Heart right ventricle (tissue), 16 donors: ENCODE results near the gene MOK. TPM values are rescaled to one million over a fixed set of nuclear protein-coding genes. Genes with fewer than 3 reads are reported as not detected.
A peak's percentile ranks its signal among the peaks of the same experiment; 100 is the strongest.

Source experiments
- ATAC-seq, 8 donors: fragments of 200-7000 bp; cut with Tn5 transposase; one replicate each; pipeline ENCODE4 v1.9.1; 2020; ENCODE audit warnings: mild to moderate bottlenecking in 8 of 8, moderate library complexity in 8 of 8, moderate number of reproducible peaks in 1 of 8
- DNase-seq, 2 donors: peaks; one replicate each; pipeline ENCODE4 v3.0.0-alpha.2; 2020
- H3K27ac ChIP-seq, 10 donors: fragments of 200-600 bp; sonication (generic) in 2 of 10; one replicate each; pipeline versions ENCODE4 v1.5.0 to v1.8.0; 2020 to 2022; ENCODE audit warnings: mild to moderate bottlenecking in 3 of 10
- H3K27me3 ChIP-seq, 7 donors: fragments of 200-600 bp; one replicate each; pipeline ENCODE4 v1.8.0; 2021 to 2022; ENCODE audit warnings: mild to moderate bottlenecking in 2 of 7
- H3K36me3 ChIP-seq, 9 donors: fragments of 200-600 bp; sonication (generic) in 1 of 9; one replicate each; pipeline versions ENCODE4 v1.5.0 to v1.8.0; 2020 to 2022; ENCODE audit warnings: mild to moderate bottlenecking in 2 of 9
- H3K4me1 ChIP-seq, 9 donors: fragments of 200-600 bp; sonication (generic) in 1 of 9; one replicate each; pipeline versions ENCODE4 v1.5.0 to v1.8.0; 2020 to 2022; ENCODE audit warnings: mild to moderate bottlenecking in 4 of 9
- H3K4me3 ChIP-seq, 10 donors: fragments of 200-600 bp; sonication (generic) in 2 of 10; one replicate each; pipeline versions ENCODE4 v1.5.0 to v1.8.0; 2020 to 2022; ENCODE audit warnings: mild to moderate bottlenecking in 7 of 10, moderate library complexity in 2 of 10
- H3K9me3 ChIP-seq, 11 donors: fragments of 200-600 bp in 10 of 11; sonication (generic) in 2 of 11; one replicate each; pipeline versions ENCODE4 v1.5.0 to v1.8.0; 2013 to 2022; ENCODE audit warnings: mild to moderate bottlenecking in 2 of 11, control low read depth in 1 of 11, moderate library complexity in 1 of 11
- WGBS, 2 donors: extraction: QIAGEN DNeasy Blood & Tissue Kit; methylation state at CpG; one replicate each; pipeline ENCODE4 v1.1.7; 2013; ENCODE audit warnings: inconsistent platforms in 1 of 2; 5-methylcytosine and 5-hydroxymethylcytosine counted together
- intact Hi-C, 10 donors: fragments of 100-400 bp; cut with DNase I; formaldehyde crosslinking; loops; one replicate each; pipeline versions ENCODE4 v1.11.1 to v1.14.2; 2022
- polyA plus RNA-seq, 2 donors: library from polyadenylated mRNA; stranded (reverse); fragments of 200-250 nt; gene quantifications; one replicate each; pipeline ENCODE4 v1.2.3, GENCODE V29; 2013
- total RNA-seq, 10 donors: library from RNA; stranded (reverse); fragmentation: NEBNext Ultra II Directional in 3 of 10; extraction: Animal tissue kit (Norgen Biotek cat#: 25700) in 3 of 10; gene quantifications; one replicate each; pipeline versions ENCODE4 v1.2.1 to v1.2.4, GENCODE V29; 2021 to 2023
- TF ChIP-seq, protein P1 (sequence below), 9 donors: fragments of 200-600 bp; sonication (generic) in 2 of 9; IDR thresholded peaks; one replicate each; pipeline versions ENCODE4 v1.5.0 to v1.8.0; 2021 to 2022; ENCODE audit warnings: antibody characterized with exemption in 9 of 9, mild to moderate bottlenecking in 5 of 9, moderate library complexity in 1 of 9
- donor health status: Arrhythmogenic right ventricular cardiomyopathy.
- donor health status: ischemic (EF 13 %, LVEDD 7.1; RV severe dilation, severe dysfunction).
- donor health status: healthy with polysubstance abuse.
- donor health status: DM: no; HTN: yes; CAD: no.
- donor health status: DM: no; HTN: no; CAD: no.
- donor health status: ischemic (EF 25% LVEDD 6.9; RV normal size, moderate dysfunction).
- donor health status: ischemic (EF 25% LVEDD 5.7; RV mildly dilated, moderate dysfunction).
- donor health status: healthy.
- donor health status: DM: yes; HTN: yes; CAD: no.
- donor health status: Ischemic cardiomyopathy.
- donor health status: ischemic (EF 35%, LVEDD 5.7; RV mildly dilated, moderate dysfunction).
- donor health status: nonischemic (EF 11% LVEDD 7.7; RV severe dilation, severe dysfunction).
- donor health status: DM: yes; HTN: yes; CAD: no.
- donor health status: PGD.
- donor health status: ischemic (EF 29% LVEDD 5.4; RV normal size, mild dysfunction).
- donor health status: nonischemic (EF 23%, LVEDD 6.1; RV moderate dilation, normal function).

The MOK gene
- total and polyA plus RNA-seq, 12 donors: 6.6 to 19.8 (median 10.0) TPM

DNA sequence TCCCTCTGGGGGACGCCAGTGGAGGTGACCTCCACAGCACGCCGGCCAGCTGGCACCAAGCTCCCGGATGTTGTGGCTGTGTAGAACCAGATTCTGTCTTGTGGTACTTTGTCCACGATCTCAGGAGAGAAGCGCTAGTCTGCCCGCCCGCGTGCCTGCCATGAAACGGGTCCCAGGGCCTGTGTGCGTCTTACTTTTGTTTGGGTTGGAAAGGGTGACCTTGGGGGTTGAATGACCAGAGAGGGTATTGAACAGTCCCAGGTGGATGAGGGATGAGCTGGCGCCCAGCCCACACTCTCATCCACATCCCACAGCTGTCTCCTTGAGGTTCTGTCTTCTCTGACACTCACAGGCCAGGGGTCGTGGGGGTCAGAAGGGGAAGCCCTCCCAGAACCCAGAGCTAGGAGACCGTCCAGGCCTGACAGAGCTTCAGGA lies 87.0 kb downstream of the MOK start:
- DNase-seq (no peak), ATAC-seq (peak in 2 of 8 donors; percentile 16 to 23)
- H3K36me3 ChIP-seq: peaks cover 0 to 47% (median 0%) of the 10 kb centered on the region in 9 donors

DNA sequence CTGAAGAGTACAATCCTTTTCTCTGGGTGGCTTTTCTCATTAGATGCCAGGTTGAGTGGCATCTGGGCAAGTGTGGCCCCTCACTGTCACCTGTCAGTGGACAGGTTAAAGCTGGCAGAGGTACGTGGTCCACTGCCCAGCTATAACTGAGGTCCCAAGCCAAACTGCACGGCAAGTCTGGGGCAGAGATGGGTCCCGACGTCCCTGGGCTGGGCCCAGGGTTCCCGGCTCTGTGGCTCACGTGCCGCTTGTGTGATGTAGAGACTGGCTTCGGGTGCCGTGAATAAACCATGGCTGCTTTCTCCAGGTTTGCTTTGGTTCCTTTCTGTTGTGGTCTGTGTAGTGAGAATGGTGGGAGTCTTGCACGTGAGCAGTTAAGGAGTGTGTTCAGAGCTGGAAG lies 87.6 kb downstream of the MOK start:
- TF ChIP-seq, protein P1, sequence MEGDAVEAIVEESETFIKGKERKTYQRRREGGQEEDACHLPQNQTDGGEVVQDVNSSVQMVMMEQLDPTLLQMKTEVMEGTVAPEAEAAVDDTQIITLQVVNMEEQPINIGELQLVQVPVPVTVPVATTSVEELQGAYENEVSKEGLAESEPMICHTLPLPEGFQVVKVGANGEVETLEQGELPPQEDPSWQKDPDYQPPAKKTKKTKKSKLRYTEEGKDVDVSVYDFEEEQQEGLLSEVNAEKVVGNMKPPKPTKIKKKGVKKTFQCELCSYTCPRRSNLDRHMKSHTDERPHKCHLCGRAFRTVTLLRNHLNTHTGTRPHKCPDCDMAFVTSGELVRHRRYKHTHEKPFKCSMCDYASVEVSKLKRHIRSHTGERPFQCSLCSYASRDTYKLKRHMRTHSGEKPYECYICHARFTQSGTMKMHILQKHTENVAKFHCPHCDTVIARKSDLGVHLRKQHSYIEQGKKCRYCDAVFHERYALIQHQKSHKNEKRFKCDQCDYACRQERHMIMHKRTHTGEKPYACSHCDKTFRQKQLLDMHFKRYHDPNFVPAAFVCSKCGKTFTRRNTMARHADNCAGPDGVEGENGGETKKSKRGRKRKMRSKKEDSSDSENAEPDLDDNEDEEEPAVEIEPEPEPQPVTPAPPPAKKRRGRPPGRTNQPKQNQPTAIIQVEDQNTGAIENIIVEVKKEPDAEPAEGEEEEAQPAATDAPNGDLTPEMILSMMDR (IDR thresholded peaks at IDR 0.05): no peak
- H3K27ac ChIP-seq: peak overlapping the region in 1 of 10 donors; percentile 26
- no peak overlapping the region for H3K4me3 ChIP-seq
- H3K36me3 ChIP-seq: peaks cover 0 to 47% (median 0%) of the 10 kb centered on the region in 9 donors
- WGBS, 2 donors: 93 to 97% methylated on average over 10 of the region's 10 CpGs
- intact Hi-C loops: loop anchor here in 2 of 10 donors (10.0 kb wide), 2 partner anchors 163 to 173 kb away; no protein-coding TSS in a partner anchor
- peaks cover 0 to 53% (median 28%) of the 10 kb centered on the region in 9 donors for H3K4me1 ChIP-seq
- DNase-seq: no peak
- no peaks in the 10 kb centered on the region for H3K9me3 ChIP-seq
- peak in 1 of 8 donors; percentile 12 for ATAC-seq
- no peaks in the 10 kb centered on the region for H3K27me3 ChIP-seq

More for the DNA sequence above, 87.0 kb downstream of the MOK start:
- intact Hi-C loops: loop anchor here in 2 of 10 donors (10.0 kb wide), 2 partner anchors 163 to 173 kb away; no protein-coding TSS in a partner anchor
- TF ChIP-seq, protein P1 (IDR thresholded peaks at IDR 0.05): no peak
- WGBS, 2 donors: 67 to 75% methylated on average over 14 of the region's 14 CpGs
- H3K4me3 ChIP-seq: no peak overlapping the region
- no peaks in the 10 kb centered on the region for H3K27me3 ChIP-seq
- H3K27ac ChIP-seq: peak overlapping the region in 3 of 10 donors; percentile 3 to 26 (median 22)
- H3K9me3 ChIP-seq: no peaks in the 10 kb centered on the region
- peaks cover 0 to 53% (median 28%) of the 10 kb centered on the region in 9 donors for H3K4me1 ChIP-seq

DNA sequence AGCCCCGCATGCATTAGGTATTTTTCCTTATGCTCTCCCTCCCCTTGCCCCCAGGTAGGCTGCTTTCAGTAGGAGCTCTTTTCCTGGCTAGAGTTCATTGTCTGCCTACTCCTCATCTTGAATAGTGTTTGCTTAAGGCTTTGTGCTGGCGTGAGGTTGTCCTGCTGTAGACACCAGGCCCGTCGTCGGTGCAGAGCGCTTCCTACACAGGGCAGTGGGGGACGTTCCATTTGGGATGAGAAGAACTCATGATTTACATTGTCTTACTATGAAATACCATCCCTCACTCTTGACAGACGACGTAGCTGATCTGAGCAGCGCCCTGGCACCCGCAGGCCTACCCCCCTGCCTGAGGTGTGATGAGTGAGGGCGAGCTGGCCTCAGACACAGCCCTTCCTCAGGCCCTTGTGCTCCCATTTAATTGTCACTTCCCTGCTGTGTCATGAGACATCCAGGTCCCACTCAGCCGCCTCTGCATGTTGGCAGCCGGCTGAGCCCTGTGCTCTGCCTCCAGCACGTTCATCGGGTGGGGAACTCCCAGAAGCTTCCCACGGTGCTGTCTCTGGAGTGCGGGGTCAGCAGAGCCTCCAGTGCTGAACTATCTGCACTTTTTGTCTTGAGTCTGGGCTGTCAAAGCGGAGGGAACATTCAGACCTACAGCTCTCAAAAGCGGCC lies 89.3 kb downstream of the MOK start:
- H3K27ac ChIP-seq: peak overlapping the region in 9 of 10 donors; percentile 41 to 80 (median 60)
- intact Hi-C loops: loop anchor here in 2 of 10 donors (10.0 kb wide), 2 partner anchors 161 to 171 kb away; no protein-coding TSS in a partner anchor
- no peaks in the 10 kb centered on the region for H3K27me3 ChIP-seq
- peaks cover 0 to 58% (median 0%) of the 10 kb centered on the region in 9 donors for H3K36me3 ChIP-seq
- peak overlapping the region in 1 of 10 donors; percentile 9 for H3K4me3 ChIP-seq
- 43 to 58% methylated on average over 20 of the region's 20 CpGs for WGBS, 2 donors
- peaks cover 0 to 46% (median 28%) of the 10 kb centered on the region in 9 donors for H3K4me1 ChIP-seq
- DNase-seq: peak in 1 of 2 donors; percentile 44
- no peaks in the 10 kb centered on the region for H3K9me3 ChIP-seq
- peak; percentile 47 to 74 (median 61) for ATAC-seq
- TF ChIP-seq, protein P1 (IDR thresholded peaks at IDR 0.05): no peak

DNA sequence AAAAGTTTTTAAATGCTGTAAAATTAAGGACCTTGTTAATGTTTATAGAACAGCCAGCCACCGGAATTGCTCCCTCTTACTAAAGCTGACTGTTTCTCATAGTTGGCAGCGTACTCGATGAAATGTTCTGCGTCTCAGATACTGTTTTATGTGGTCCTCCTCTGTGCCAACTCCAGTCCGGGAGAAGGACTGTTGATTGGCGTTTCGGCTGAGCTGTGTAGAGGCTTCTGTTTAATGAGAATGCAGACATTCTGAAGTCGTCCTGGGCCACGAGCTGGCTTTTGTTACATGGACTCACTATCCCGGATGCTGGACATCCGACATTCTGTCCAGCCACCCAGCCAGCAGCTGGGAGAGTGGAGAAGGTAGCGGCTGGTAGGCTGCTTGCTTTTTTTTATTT lies 89.9 kb downstream of the MOK start:
- H3K4me3 ChIP-seq: peak overlapping the region in 2 of 10 donors; percentile 9 to 10
- intact Hi-C loops: loop anchor here in 2 of 10 donors (10.0 kb wide), 2 partner anchors 160 to 170 kb away; no protein-coding TSS in a partner anchor
- WGBS, 2 donors: 41 to 50% methylated on average over 12 of the region's 12 CpGs
- peak in 7 of 8 donors; percentile 56 to 82 (median 72) for ATAC-seq
- H3K27ac ChIP-seq: peak overlapping the region in 9 of 10 donors; percentile 41 to 80 (median 60)
- peaks cover 0 to 46% (median 28%) of the 10 kb centered on the region in 9 donors for H3K4me1 ChIP-seq
- peaks cover 0 to 63% (median 0%) of the 10 kb centered on the region in 9 donors for H3K36me3 ChIP-seq
- DNase-seq: no peak
- H3K9me3 ChIP-seq: no peaks in the 10 kb centered on the region
- H3K27me3 ChIP-seq: no peaks in the 10 kb centered on the region
- TF ChIP-seq, protein P1 (IDR thresholded peaks at IDR 0.05): no peak
